SK-N-MC (cell line): ENCODE data around the gene STX12.

Source experiments
- FOXP2 ChIP-seq: optimal IDR thresholded peaks from 2 replicates; pipeline ENCODE3; 2011; ENCODE audit warnings: mild to moderate bottlenecking, moderate library complexity; ENCODE audit not compliant: insufficient read depth; ENCODE audit errors: extremely low read length, control extremely low read depth
- POLR2AphosphoS5 ChIP-seq: IDR thresholded peaks from 2 replicates; pipeline ENCODE4 v1.6.1; 2012; ENCODE audit warnings: mild to moderate bottlenecking, low read depth, low read length, borderline replicate concordance

- TF ChIP-seq POLR2AphosphoS5 (no peak), FOXP2 (no peak)
Observed at GRCh38 chr1:27770293-27770830, 2.7 kb upstream of the STX12 start.
